ENCODE data around the gene STK32C.

Gene STK32C

GRCh38 chr10:132259702-132260482, 47.9 kb downstream of the STK32C start:
- H2AFZ ChIP-seq (ENCODE audit: low read length, unreplicated experiment), result no peak overlapping the region
- no peaks in the 10 kb centered on the region for H3K4me1 ChIP-seq (ENCODE audit: control insufficient read depth, insufficient read depth, low read length, unreplicated experiment)
- H3K36me3 ChIP-seq (ENCODE audit: insufficient read depth, low read length), result no peaks in the 10 kb centered on the region
- no peak overlapping the region for H3K4me3 ChIP-seq (ENCODE audit: low read depth, low read length)
- H3K27me3 ChIP-seq (ENCODE audit: insufficient read depth, low read length), result no peaks in the 10 kb centered on the region
- no peak overlapping the region for H3K27ac ChIP-seq (ENCODE audit: low read depth, low read length)
- no peaks in the 10 kb centered on the region for H3K79me2 ChIP-seq (ENCODE audit: control insufficient read depth, insufficient read depth, low read length, unreplicated experiment)

- no peaks in the 10 kb centered on the region for H3K79me2 ChIP-seq (ENCODE audit: control insufficient read depth, insufficient read depth, low read length, unreplicated experiment)
- H3K27me3 ChIP-seq (ENCODE audit: insufficient read depth, low read length), result no peaks in the 10 kb centered on the region
- H2AFZ ChIP-seq (ENCODE audit: low read length, unreplicated experiment), result no peak overlapping the region
- no peaks in the 10 kb centered on the region for H3K4me1 ChIP-seq (ENCODE audit: control insufficient read depth, insufficient read depth, low read length, unreplicated experiment)
- no peaks in the 10 kb centered on the region for H3K36me3 ChIP-seq (ENCODE audit: insufficient read depth, low read length)
- no peak overlapping the region for H3K27ac ChIP-seq (ENCODE audit: low read depth, low read length)
- H3K4me3 ChIP-seq (ENCODE audit: low read depth, low read length), result no peak overlapping the region
Measured at GRCh38 chr10:132258423-132258822, 49.3 kb downstream of the STK32C start.

- Histone ChIP-seq H3K27ac (ENCODE audit: low read depth, low read length) (no peak overlapping the region), H3K79me2 (ENCODE audit: control insufficient read depth, insufficient read depth, low read length, unreplicated experiment) (no peaks in the 10 kb centered on the region), H3K4me1 (ENCODE audit: control insufficient read depth, insufficient read depth, low read length, unreplicated experiment) (no peaks in the 10 kb centered on the region), H2AFZ (ENCODE audit: low read length, unreplicated experiment) (no peak overlapping the region), H3K27me3 (ENCODE audit: insufficient read depth, low read length) (no peaks in the 10 kb centered on the region), H3K4me3 (ENCODE audit: low read depth, low read length) (no peak overlapping the region), H3K36me3 (ENCODE audit: insufficient read depth, low read length) (no peaks in the 10 kb centered on the region)
Measured at GRCh38 chr10:132257907-132258306, 49.8 kb downstream of the STK32C start.

GRCh38 chr10:132257271-132257670, 50.5 kb downstream of the STK32C start:
- Histone ChIP-seq H3K4me1 (ENCODE audit: control insufficient read depth, insufficient read depth, low read length, unreplicated experiment) (no peaks in the 10 kb centered on the region), H3K36me3 (ENCODE audit: insufficient read depth, low read length) (no peaks in the 10 kb centered on the region), H3K79me2 (ENCODE audit: control insufficient read depth, insufficient read depth, low read length, unreplicated experiment) (no peaks in the 10 kb centered on the region), H2AFZ (ENCODE audit: low read length, unreplicated experiment) (no peak overlapping the region), H3K27ac (ENCODE audit: low read depth, low read length) (no peak overlapping the region), H3K27me3 (ENCODE audit: insufficient read depth, low read length) (no peaks in the 10 kb centered on the region), H3K4me3 (ENCODE audit: low read depth, low read length) (no peak overlapping the region)

- Histone ChIP-seq H3K79me2 (ENCODE audit: control insufficient read depth, insufficient read depth, low read length, unreplicated experiment) (no peaks in the 10 kb centered on the region), H2AFZ (ENCODE audit: low read length, unreplicated experiment) (no peak overlapping the region), H3K36me3 (ENCODE audit: insufficient read depth, low read length) (no peaks in the 10 kb centered on the region), H3K4me3 (ENCODE audit: low read depth, low read length) (no peak overlapping the region), H3K27me3 (ENCODE audit: insufficient read depth, low read length) (no peaks in the 10 kb centered on the region), H3K4me1 (ENCODE audit: control insufficient read depth, insufficient read depth, low read length, unreplicated experiment) (no peaks in the 10 kb centered on the region), H3K27ac (ENCODE audit: low read depth, low read length) (no peak overlapping the region)
Measured at GRCh38 chr10:132256866-132257265, 50.9 kb downstream of the STK32C start.

GRCh38 chr10:132255489-132256344, 52.0 kb downstream of the STK32C start:
- no peak overlapping the region for H2AFZ ChIP-seq (ENCODE audit: low read length, unreplicated experiment)
- H3K79me2 ChIP-seq (ENCODE audit: control insufficient read depth, insufficient read depth, low read length, unreplicated experiment), result no peaks in the 10 kb centered on the region
- no peaks in the 10 kb centered on the region for H3K36me3 ChIP-seq (ENCODE audit: insufficient read depth, low read length)
- H3K4me1 ChIP-seq (ENCODE audit: control insufficient read depth, insufficient read depth, low read length, unreplicated experiment), result no peaks in the 10 kb centered on the region
- no peak overlapping the region for H3K27ac ChIP-seq (ENCODE audit: low read depth, low read length)
- no peaks in the 10 kb centered on the region for H3K27me3 ChIP-seq (ENCODE audit: insufficient read depth, low read length)
- no peak overlapping the region for H3K4me3 ChIP-seq (ENCODE audit: low read depth, low read length)

- Histone ChIP-seq H3K36me3 (ENCODE audit: insufficient read depth, low read length) (no peaks in the 10 kb centered on the region), H3K4me3 (ENCODE audit: low read depth, low read length) (no peak overlapping the region), H3K79me2 (ENCODE audit: control insufficient read depth, insufficient read depth, low read length, unreplicated experiment) (no peaks in the 10 kb centered on the region), H3K27ac (ENCODE audit: low read depth, low read length) (no peak overlapping the region), H2AFZ (ENCODE audit: low read length, unreplicated experiment) (no peak overlapping the region), H3K4me1 (ENCODE audit: control insufficient read depth, insufficient read depth, low read length, unreplicated experiment) (no peaks in the 10 kb centered on the region), H3K27me3 (ENCODE audit: insufficient read depth, low read length) (no peaks in the 10 kb centered on the region)
Measured at GRCh38 chr10:132254841-132255240, 52.9 kb downstream of the STK32C start.

- no peaks in the 10 kb centered on the region for H3K79me2 ChIP-seq (ENCODE audit: control insufficient read depth, insufficient read depth, low read length, unreplicated experiment)
- no peaks in the 10 kb centered on the region for H3K27me3 ChIP-seq (ENCODE audit: insufficient read depth, low read length)
- no peaks in the 10 kb centered on the region for H3K4me1 ChIP-seq (ENCODE audit: control insufficient read depth, insufficient read depth, low read length, unreplicated experiment)
- H3K36me3 ChIP-seq (ENCODE audit: insufficient read depth, low read length), result no peaks in the 10 kb centered on the region
- H3K4me3 ChIP-seq (ENCODE audit: low read depth, low read length), result no peak overlapping the region
- H3K27ac ChIP-seq (ENCODE audit: low read depth, low read length), result no peak overlapping the region
- H2AFZ ChIP-seq (ENCODE audit: low read length, unreplicated experiment), result no peak overlapping the region
Measured at GRCh38 chr10:132253092-132253687, 54.6 kb downstream of the STK32C start.

GRCh38 chr10:132252412-132252811, 55.3 kb downstream of the STK32C start:
- Histone ChIP-seq H3K4me3 (ENCODE audit: low read depth, low read length) (no peak overlapping the region), H3K27ac (ENCODE audit: low read depth, low read length) (no peak overlapping the region), H3K4me1 (ENCODE audit: control insufficient read depth, insufficient read depth, low read length, unreplicated experiment) (no peaks in the 10 kb centered on the region), H2AFZ (ENCODE audit: low read length, unreplicated experiment) (no peak overlapping the region), H3K36me3 (ENCODE audit: insufficient read depth, low read length) (no peaks in the 10 kb centered on the region), H3K79me2 (ENCODE audit: control insufficient read depth, insufficient read depth, low read length, unreplicated experiment) (no peaks in the 10 kb centered on the region), H3K27me3 (ENCODE audit: insufficient read depth, low read length) (no peaks in the 10 kb centered on the region)

- Histone ChIP-seq H3K27me3 (ENCODE audit: insufficient read depth, low read length) (no peaks in the 10 kb centered on the region), H3K27ac (ENCODE audit: low read depth, low read length) (no peak overlapping the region), H2AFZ (ENCODE audit: low read length, unreplicated experiment) (no peak overlapping the region), H3K4me3 (ENCODE audit: low read depth, low read length) (no peak overlapping the region), H3K36me3 (ENCODE audit: insufficient read depth, low read length) (no peaks in the 10 kb centered on the region), H3K4me1 (ENCODE audit: control insufficient read depth, insufficient read depth, low read length, unreplicated experiment) (no peaks in the 10 kb centered on the region), H3K79me2 (ENCODE audit: control insufficient read depth, insufficient read depth, low read length, unreplicated experiment) (no peaks in the 10 kb centered on the region)
Measured at GRCh38 chr10:132251928-132252327, 55.8 kb downstream of the STK32C start.

Measured in ACC112 (cell line).